ENCODE measurements around the gene ZNF157.

Gene ZNF157

GRCh38 chrX:47447607-47448006 is 77.2 kb downstream of the ZNF157 start:
- no peak for DNase-seq

GRCh38 chrX:47448165-47448806 is 77.9 kb downstream of the ZNF157 start:
- no peak for DNase-seq

- DNase-seq: no peak
These were observed 81.7 kb downstream of the ZNF157 start for GRCh38 chrX:47452112-47452511.

GRCh38 chrX:47456080-47456479 is 85.7 kb downstream of the ZNF157 start:
- DNase-seq: no peak

GRCh38 chrX:47458528-47458927 is 88.2 kb downstream of the ZNF157 start:
- no peak for DNase-seq

GRCh38 chrX:47460561-47460960 is 90.2 kb downstream of the ZNF157 start:
- DNase-seq: no peak

Data from inflammatory macrophage treated with lipopolysaccharide for 1 hour (primary cell).